Measurements from ENCODE around the gene DNM2.
A peak's percentile ranks its signal among the peaks of the same experiment; 100 is the strongest.
"Not testable (repeated sequence)": the region's sequence is repeated elsewhere in the genome, so short reads cannot be mapped to it uniquely, and the experiment has no call there.

DNM2 gene

GRCh38 chr19:10818301-10819123 lies 100.6 kb downstream of the DNM2 start:
- DNase-seq: no peak

- DNase-seq: no peak
Measured at GRCh38 chr19:10819124-10820060, 101.5 kb downstream of the DNM2 start.

DNA sequence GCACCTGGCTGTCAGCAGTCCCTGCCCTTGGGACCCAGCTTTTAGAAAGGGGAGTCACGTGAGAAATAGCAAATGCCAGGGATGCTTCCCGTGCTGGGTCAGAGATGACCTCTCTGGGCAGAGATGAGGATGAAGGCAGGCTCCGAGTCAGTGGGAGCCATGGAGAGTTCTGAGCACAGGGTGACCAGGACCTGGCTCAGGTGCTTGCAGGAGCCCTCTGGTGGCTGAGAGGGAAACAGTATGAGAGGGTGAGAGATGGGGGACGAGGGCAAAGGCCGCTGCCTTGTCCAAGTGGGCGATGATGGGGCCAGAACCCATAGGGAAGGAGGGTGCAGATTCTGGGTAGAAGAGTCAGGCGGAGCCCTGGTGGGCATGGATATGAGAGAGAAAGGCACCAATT lies 102.3 kb downstream of the DNM2 start:
- no peak for DNase-seq

DNA sequence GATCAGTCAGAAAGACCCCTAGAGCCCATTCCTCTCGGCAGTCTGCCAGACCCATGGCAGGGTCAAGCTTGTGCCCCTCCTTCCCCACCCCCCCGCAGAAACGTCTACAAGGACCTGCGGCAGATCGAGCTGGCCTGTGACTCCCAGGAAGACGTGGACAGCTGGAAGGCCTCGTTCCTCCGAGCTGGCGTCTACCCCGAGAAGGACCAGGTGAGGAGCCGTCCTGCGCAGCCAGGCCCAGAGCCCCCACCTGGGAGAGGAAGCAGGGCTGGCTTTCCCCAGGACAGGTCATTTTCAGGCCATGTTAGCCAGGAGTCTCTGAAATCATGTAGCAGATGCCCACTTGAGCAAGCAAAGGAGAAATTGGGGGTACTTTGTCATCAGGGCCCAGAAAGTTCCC lies 105.8 kb downstream of the DNM2 start:
- no peak for DNase-seq

DNA sequence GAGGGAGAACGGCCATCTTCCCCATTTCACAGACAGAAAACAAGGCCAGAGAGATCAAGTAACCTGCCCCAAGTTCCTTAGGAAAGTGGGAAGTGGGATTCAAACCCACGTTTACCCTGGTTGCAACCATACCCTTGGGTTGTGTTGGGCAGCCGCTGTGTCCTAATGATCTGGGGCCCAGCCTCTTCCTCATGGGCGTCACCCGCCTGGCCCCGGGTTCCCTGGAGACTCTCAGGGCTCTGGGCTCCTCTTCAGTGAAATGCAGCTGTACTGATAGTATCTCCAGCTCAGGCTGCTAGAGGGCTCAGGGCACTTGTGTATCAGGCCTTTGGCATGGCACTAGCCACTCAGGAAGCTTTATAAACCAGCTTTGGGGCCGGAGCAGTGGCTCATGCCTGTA lies 108.4 kb downstream of the DNM2 start:
- DNase-seq: no peak

DNA sequence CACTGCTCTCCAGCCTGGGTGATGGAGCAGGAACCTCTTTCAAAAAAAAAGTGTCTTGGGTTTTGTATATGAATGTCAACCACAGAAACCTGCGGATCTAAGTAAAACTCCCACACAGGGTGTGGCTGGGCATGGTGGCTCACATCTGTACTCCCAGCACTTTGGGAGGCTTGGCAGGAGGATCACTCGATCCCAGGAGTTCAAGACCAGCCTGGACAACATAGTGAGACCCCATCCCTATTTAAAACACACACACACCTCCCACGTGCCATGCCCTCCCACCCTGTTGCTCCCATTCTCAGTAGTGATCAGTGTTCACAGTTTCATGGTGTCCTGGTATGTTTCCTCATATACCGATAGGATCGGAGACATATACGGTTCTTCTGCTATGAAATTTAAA lies 109.0 kb downstream of the DNM2 start:
- DNase-seq: no peak

GRCh38 chr19:10828981-10829821 lies 111.3 kb downstream of the DNM2 start:
- no peak for DNase-seq

- no peak for DNase-seq
Measured at GRCh38 chr19:10829967-10830366, 112.1 kb downstream of the DNM2 start.

DNA sequence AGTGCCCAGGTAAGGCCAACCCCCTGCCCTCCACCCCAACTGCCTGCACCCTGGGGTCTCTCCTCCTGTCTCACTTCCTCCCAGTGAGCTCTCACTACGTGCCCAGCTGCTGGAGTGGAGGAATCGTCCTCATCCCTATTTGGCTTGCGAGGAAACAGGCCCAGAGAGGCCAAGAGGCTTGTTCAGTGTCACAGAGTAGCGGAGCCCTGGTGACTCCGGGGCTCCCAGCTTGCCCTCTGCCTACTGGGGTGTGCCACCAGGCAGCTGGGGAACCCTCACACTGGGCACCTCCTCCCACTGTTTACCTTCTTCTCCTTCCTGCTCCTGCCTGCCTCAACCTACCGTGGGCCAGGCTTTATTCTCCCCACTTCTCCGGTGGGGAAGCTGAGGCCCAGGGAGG lies 112.5 kb downstream of the DNM2 start:
- no peak for DNase-seq

GRCh38 chr19:10830931-10831779 lies 113.3 kb downstream of the DNM2 start:
- no peak for DNase-seq

GRCh38 chr19:10831987-10832938 lies 114.4 kb downstream of the DNM2 start:
- DNase-seq: no peak

DNA sequence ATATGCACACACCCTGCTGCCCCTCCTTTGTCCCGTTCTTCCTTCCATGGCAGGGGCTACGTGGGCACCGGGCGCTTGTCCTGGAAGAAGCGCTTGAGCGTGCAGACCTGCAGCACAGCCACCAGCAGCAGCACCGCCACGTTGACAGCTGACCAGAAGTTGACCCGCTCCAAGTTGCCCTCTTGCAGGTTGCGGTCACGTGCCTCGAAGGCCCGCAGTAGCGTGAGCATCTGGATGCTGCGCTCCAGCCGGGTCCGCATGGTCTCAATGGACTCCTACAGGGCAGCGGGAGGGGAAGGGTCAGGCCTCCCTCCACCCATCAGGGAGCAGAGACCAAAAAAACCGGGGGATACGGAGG lies 115.0 kb downstream of the DNM2 start:
- DNase-seq: no peak

- no peak for DNase-seq
Measured at GRCh38 chr19:10835089-10835753, 117.3 kb downstream of the DNM2 start.

DNA sequence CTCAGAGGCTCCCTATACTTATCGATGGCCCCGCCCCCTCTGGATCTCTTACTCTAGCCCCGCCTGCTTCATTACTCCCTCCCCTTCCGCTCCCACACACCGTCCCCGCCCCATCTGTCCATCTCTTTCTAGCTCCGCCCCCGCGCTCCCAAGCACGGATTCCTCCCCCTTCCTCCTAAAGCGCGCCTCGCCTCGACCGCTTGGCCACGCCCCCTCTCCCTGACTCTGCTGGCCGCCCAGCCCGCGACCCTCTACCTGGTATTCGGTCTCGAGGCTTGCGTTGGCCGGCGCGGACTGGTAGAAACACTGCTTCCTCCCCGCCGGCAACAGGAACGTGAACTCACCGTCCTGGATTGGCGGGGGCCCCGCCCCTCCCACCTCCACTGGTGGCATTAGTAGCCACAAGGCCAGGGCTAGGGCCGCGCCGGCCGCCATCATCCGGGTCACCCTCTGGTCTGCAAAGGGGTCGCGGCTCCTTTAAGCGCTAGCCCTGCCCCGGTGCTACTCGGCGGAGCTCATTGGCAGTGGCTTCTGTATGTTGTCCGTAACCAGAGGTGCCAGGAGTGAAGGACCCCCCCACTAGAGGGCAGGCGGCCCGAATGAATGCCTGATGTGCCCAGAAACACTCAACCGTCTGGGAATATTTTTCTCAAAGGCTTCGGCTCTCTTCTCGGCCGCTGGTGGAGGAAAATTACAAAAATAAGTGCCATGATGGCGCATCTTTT lies 118.0 kb downstream of the DNM2 start, which contains the start of gene TMED1:
TMED1 (minus strand) TSS at position 459 of the 725 bp plus-strand sequence; CDS start at position 438, 21 bp downstream.
- DNase-seq: peak; percentile 81 to 86

DNA sequence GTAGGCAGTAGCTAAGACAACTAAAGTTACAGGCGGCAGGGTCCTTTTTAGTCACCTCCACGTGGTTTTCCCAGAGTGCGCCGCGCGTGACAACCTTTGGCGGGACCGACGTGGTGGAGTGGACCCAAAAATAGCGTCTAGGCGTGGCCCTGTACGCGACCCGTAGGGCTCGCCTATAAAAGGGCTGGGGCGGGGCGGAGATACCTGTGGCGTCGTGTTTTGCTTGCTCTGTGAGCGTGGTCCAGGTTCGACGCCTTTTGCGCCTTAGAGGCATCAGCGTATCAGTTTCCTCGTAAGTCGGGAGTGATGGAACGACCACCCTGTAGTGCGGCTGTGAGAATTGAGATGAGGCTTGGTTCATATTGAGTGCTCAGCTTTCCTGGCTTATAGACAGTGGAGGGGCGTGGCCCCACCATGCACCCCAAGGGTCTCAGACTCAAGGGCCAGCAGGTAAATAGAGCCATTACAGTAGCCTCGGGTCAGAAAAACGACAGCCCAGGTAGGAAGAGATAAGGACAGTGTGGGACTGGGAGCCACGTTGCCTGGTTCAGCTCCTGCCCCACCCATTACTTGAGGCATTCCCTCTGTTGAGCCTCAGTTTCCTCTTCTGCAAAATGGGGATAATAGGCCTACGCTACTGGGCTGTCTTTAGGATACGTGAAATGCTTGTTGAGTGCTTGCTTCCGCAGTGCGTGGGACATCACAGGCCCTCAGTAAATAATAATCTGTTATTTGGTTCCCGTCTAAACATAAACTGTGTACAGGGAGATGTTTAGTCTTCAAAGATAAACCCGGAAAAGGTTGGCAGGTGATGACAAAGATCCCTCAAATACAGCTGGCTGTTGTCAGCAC lies 118.8 kb downstream of the DNM2 start:
- no peak for DNase-seq

GRCh38 chr19:10837649-10838048 lies 119.8 kb downstream of the DNM2 start:
- not testable (repeated sequence) for DNase-seq

- DNase-seq: no peak
Measured at GRCh38 chr19:10838377-10838776, 120.5 kb downstream of the DNM2 start.
